ENCODE results near the gene GUCD1.
"Not testable (repeated sequence)": the region's sequence is repeated elsewhere in the genome, so short reads cannot be mapped to it uniquely, and the experiment has no call there.

The GUCD1 gene

DNA sequence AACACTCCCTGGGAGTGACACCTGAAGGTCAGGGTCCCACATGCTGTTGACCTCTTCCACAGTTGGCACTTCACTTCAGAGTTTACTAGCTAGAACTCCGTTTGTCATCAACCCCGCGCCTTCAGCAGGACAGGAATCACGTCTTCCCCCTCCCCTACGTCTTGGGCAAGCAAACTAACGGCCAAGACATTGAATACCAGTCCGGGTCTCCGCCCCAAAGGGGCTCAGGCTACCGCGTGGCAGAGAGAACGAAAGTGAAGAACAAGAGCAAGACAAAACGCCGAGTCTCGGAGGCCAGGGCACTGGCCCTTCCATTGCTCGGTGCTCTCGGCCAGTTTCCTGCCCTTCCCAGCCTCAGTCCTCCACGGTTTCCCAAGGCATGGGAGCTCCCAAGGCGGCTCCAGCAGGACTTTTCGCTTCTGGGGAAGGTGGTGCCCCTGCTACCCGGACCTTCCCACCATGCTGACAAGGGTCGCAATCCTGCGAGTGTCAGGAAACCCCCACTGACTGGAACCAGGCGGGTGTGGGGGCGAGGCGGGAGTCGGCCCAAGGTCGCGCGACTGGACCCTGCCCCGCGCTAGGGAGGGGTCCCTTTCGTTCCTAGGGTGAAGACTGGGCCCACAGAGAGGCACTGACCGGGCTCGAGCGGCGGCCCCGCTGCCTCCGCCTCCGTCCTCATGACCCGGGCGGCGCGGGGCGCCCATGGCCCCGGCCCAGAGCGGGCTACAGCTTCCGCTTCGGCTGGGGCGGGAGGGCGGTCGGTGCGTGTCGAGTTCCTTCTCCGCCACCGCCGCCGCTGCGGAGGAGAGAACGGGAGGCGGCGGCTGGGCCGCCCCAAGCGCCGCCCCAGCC is at the start of gene GUCD1:
Gene GUCD1 (minus strand): TSS at position 826 of the 852 bp plus-strand sequence. CDS start 147 bp downstream, at position 679.
- FAIRE-seq (no peak), DNase-seq (ENCODE audit: insufficient read length, low spot score) (no peak)

DNA sequence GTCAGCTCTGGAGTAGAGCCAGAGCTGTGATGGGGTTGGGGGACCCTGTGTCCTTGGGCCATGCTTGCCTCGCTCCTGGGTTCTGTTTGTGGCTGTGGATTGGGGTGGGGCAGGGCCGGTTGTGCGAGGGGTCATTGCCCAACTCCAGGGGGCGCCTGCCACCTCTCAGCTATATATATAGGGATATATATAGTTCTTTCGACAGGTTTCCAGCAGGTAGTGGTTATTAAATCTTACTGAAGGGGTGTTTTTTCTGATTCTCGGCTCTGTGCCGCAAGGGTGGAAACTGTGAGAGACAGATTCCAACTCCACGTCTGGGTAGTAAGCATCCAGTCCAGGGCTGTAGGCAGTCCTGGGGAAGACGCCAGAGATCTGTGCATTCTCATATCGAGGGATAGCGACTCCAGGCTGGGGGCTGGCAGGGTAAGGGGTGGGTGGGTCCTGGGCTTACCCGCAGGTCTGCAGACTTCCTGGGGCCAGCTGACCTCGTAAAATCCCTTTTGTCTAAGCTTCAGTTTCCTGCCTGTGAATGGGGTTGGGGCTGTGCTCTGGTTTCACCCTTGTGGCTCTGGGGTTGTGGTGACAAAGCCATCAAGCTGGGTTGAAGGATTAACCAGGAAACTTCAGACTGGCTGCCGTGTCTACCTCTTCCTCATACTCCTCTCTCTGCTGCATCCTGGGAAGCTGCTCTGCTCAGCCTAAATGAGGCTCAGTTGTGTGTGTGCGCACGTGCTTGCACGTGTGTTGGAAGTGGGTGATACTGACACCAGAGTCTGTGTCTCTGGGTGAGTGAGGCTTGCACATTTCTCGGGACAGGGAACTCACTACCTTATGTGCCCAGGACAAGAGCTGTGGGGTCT is 49.1 kb upstream of the GUCD1 start:
- not testable (repeated sequence) for DNase-seq (ENCODE audit: insufficient read length, low spot score); FAIRE-seq

DNA sequence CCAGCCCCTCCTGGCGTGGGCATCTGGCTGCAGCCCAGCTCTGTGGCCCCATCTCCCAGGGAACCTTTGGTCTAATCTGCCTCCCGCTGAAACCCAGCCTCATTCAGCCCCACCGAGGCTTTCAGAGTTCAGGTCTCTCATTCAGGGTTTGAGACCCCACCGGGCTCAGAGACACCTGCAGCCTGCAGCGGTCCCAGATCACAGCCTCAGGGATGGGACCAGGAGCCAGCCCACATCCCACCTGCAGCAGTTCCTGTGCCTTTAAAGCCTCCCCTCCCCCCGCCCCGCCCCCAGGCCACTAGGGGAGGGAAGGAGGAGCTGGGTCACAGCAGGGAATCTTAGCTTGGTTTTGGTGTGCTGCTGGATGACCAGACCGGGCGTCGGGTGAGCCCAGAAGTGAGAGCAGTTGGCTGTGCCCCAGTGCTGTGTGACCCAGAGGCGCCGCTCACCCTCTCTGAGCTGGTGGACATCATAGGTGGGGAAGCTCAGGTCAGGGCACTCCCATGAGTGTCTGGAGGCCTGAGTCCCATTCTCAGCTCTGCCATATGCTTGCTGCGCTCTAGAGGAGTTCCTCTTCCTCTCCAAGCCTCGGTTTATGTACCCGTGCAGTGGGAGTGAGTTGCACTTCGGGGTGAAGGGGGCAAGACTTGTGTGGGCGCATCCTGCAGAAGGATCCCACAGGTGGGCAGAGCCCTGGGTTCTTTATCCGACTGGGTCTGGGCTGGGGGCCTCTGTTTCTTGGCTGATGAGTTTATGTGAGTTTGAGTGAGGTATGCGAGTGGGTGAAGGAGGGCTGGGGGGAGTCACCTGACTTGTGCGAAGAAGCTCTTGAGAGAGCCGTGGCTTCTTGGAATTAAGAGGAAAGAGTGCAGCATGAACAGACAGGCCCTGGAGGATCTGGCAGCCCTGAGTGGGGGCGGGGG is 48.2 kb upstream of the GUCD1 start, which contains the start of gene GGT1:
Gene GGT1 (plus strand): TSS at position 347 of the 923 bp plus-strand sequence. CDS start 7,889 bp downstream, outside the sequence.
- FAIRE-seq; DNase-seq (ENCODE audit: insufficient read length, low spot score): not testable (repeated sequence)

DNA sequence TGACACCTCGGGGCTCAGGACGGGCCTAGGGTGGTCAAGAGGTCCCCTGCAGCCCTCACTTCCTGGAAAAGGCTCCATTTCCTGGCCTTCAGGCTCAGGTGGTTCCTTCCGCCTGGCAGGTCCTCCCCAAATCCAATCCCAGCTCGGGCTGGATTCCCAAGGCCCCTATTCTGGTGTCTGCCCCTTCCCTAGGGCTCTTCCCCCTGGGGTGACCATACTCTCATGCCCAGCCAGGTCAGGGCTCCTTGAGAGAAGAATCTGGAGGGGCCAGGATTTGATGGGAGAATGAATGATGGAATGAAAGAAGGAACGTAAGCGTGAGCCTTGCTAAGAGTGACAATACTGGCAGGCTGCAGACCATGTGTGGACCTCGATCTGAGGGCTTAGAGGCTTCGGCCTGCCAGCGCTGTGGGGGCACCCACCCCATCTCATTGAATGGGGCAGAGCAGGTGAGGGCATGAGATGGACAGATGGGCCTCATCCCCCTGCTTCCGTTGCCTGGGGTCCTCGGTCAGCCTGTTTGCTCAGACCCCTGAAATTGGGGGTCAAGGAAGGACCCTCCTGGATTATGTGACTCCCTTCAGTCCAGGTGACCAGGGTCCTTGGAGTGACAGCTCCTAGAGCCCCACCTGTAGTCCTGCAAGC is 47.3 kb upstream of the GUCD1 start:
- not testable (repeated sequence) for FAIRE-seq

DNA sequence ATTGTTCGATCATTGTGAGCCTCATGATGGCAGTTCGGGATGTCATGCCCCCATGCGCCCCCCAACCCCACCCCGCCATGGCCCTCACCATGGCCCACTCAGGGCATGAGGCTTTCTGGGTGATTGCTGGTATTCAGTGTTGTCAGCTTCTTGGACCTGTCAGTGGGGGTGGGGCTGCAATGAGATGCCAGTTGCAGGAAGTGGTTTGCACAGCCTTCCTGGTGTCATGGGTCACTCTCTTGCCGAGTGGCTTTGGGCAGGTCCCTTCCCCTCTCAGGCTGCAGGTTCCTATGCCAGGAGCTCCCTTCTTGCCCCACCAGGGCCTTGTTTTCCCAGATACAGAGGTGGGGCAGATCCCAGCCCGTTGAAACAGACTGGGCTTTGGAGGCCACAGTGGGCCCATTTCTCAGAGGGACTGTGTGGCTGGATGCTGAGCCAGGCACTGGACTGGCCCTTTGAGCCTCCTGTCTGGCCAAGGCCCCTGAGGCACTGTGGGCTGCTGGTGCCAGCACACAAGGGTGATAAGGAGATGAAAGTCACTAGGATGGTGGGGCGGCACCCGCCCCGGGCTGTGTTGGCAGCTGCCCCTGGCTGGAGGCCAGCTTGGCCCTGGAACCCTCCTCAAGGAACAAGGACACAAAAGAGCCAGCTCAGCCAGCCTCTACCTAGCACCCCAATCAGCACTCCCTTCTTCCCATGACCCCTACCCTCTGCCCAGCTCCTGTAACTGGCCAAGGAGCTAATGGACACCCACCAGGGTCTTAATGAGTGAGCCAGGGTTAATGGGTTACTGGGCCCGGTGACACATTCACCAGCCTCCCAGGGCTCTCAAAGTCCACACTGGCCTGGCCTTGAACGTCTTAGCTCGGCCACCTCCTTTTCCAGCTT is 46.5 kb upstream of the GUCD1 start:
- FAIRE-seq (no peak), DNase-seq (ENCODE audit: insufficient read length, low spot score) (no peak)

More for the DNA sequence above, 47.3 kb upstream of the GUCD1 start:
- DNase-seq (ENCODE audit: insufficient read length, low spot score) = not testable (repeated sequence)

DNA sequence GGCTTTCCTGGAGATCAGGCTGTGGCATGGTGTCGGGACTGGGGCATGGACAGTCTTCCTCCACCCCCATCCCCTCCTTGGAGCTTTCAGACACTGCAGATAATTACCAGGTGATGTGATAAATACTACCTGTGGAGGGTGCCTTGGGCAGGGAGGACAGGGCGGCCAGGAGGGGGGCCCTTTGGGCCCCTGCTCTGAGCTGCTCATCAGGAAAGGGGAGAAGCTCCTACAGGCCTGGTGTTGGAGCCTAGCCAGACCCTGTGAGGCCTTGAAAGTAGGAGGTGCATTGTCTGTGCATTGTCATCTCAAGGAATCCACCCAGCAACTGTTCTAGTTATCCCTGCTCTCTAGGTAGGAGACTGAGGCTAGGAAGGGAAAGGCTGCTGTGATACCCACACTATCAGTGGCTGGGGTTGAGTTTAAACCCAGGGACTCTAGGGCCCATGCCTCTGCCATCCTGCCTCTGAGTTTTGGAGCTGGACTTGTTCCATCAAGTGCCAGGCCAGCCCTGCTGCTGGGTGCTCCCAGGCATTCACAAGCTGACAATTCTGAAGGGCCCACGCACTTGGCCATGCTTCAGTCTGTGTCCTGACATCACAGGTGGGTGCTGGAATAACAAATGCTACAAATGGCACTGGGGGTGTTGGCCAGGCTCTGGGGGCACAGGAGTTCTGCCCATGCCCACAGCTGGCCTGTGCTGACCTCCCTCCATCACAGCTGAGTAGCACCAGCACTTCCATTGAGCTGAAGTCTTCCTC is 45.2 kb upstream of the GUCD1 start:
- DNase-seq (ENCODE audit: insufficient read length, low spot score); FAIRE-seq: not testable (repeated sequence)

DNA sequence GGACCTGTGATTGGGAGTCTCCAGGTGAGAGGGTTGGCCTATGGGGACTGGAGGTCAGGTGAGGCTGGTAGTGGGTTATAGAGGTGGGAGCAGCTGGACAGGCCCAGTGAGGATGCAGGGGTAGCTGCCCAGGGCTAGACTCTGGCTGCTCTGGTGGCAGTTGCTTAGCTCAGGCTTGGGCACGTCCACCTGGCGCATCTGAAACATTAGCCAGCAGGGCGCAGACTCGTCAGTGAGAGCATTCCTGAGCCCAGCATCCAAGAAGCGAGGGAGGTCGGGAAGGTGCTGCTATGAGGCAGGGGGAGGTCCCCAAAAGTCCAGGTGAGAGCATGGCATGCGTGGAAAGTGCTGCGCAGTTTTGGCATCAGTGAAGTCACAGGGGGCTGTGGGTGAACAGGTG is 44.6 kb upstream of the GUCD1 start:
- no peak for FAIRE-seq
- no peak for DNase-seq (ENCODE audit: insufficient read length, low spot score)

DNA sequence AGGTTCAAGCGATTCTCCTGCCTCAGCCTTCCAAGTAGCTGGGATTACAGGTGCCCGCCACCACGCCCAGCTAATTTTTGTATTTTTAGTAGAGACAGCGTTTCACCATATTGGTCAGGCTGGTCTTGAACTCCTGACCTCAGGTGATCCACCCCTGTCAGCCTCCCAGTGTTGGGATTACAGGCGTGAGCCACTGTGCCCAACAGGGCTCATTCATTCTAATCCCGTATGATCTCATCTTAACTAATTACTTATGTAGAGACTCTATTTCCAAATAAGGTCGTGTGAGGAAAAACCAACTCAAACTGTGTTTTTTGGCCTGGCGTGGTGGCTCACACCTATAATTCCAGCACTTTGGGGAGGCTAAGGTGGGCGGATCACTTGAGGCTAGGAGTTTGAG is 42.1 kb upstream of the GUCD1 start:
- FAIRE-seq; DNase-seq (ENCODE audit: insufficient read length, low spot score): not testable (repeated sequence)

DNA sequence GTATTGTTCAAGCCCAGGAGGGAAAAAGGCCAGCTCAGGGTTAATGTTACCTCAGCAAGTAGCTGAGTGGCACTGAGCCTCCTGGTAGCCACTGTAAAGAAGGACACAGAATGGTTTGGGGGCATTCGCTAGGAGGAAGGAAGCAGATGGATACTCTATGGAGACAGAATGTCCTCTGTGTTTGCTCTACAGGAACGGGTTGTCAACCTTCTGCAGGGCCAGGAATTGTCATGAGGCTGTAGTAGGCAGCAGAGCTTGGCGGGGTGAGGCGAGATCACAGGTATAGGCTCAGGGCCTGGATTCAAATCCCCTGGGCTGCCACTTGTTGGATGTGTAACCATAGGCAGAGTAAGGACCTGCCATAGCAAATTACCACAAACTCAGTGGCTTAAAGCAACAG is 40.9 kb upstream of the GUCD1 start:
- DNase-seq (ENCODE audit: insufficient read length, low spot score) = no peak
- FAIRE-seq = no peak

DNA sequence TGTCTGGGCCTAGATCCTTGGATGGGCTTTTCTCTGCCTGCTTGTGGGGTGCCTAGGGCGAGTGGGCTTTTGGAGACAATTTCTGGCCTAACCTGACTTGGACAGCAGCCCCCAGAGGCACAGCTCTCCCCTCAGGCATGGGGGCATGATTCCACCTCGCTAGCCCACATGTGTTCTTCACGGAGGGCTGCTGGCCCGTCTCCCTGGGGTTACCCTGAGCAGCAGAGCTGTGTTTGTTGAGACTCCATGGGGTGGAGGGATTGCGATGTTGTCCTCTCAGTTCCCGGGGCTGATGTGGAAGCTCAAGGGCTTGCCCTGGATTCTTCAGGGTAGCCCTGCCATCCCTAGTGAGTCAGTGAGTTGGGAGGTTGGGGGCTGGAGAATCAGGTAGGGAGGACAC is 40.3 kb upstream of the GUCD1 start:
- no peak for DNase-seq (ENCODE audit: insufficient read length, low spot score)
- no peak for FAIRE-seq

DNA sequence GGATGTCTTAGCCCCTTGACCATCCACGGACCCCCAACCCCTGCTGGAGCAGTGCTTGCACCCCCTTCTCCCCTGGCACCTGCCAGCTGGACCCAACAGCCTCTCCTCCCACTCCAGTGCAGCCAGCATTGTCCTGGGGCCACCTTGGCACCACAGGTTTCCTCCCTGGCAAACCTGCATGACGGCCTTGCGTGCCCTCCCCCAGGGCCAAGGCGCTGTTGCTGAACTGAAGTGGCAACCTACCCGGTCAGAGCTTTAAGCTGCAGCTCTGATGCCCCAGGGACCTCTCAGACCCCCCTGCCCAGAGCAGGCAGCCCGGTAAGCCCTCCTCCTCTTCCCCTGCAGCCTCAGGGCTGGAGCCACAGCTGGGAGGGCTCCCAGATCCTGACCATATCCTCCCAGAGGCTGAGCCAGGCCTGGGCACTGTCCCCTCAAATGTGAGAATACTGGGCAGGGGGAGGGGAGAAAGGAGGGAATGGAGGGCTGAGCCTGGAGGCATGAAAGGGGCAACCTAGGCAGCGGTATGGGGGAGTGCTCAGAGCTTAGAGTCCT is 39.7 kb upstream of the GUCD1 start:
- FAIRE-seq (no peak), DNase-seq (ENCODE audit: insufficient read length, low spot score) (no peak)

DNA sequence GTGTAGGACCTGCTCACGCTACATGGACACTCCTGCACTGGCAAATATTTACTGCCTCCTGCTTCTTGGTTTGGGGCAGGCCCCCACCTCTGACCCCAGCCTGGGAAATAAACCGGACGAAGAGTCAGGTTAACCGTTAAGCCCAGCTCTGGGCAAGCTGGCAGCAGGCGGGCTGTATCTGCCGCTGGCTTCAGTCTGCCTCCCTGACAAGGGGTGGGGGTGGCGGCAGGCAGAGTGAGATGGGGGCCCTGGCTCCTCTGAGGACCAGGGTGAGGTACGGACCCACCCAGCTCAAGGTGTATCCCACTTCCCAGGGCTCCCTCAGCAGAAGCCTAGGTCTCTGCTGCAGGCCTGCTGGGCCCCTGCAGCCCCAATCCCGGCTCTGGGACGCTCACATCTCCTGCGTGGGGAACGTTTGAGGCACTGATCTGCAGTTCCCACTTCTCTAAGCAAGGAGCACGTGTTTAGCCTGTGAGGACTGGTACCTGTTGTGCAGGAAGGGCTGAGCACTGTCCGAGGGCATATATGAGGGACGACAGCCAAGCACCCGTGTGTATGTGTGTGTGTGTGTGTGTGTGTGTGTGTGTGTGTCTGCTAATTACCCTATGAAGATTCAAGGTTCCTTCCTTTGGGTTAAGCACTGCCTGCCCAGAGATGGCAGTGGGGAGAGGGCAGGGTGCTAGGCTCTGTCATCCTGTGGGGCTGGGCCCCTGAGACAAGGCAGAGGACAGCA is 39.1 kb upstream of the GUCD1 start:
- no peak for FAIRE-seq
- no peak for DNase-seq (ENCODE audit: insufficient read length, low spot score)

DNA sequence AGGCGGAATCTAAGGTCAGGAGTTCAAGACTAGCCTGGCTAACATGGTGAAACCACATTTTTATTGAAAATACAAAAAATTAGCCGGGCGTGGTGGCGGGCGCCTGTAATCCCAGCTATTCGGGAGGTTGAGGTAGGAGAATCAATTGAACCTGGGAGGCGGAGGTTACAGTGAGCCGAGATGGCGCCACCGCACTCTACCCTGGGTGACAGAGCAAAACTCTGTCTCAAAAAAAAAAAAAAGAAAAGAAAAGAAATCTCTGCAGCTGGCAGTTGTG is 38.6 kb upstream of the GUCD1 start:
- FAIRE-seq; DNase-seq (ENCODE audit: insufficient read length, low spot score): not testable (repeated sequence)

DNA sequence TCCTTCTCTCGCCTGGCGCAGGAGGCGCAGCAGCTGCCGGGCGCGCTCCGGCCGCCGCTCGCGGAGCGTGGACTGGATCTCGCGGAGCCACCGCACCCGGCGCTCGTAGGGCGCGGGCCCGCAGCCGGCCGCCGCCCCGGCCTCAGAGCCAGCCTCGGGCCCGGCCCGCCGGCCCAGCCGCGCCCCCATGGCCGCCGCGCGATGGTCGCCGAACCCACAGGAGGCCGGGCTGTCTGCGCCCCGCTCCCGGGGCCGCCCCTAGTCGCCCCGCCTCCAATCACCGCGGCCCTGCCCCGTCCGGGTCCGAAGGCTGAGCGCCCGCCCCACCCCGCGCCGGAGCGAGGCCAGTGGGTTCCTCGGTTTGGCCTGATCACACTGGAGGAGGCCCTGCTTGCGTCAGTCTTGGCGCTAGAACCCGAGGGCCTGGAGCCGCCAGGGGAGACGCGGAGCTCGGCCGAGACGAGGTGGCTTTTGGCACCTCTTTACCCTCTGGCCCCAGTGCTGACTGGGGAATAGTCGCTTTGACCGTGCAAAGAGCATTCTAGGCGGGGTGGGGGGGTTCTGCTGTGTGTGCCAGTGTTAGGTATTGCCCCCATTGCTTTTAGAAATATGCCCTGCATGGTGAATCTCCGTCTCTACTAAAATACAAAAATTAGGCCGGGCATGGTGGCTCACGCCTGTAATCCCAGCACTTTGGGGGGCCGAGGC is 38.1 kb upstream of the GUCD1 start, which contains the start of gene LRRC75B:
Gene LRRC75B (minus strand): TSS at position 223 of the 708 bp plus-strand sequence. CDS start 34 bp downstream, at position 189.
- FAIRE-seq (peak; percentile 57), DNase-seq (ENCODE audit: insufficient read length, low spot score) (peak; percentile 83)

DNA sequence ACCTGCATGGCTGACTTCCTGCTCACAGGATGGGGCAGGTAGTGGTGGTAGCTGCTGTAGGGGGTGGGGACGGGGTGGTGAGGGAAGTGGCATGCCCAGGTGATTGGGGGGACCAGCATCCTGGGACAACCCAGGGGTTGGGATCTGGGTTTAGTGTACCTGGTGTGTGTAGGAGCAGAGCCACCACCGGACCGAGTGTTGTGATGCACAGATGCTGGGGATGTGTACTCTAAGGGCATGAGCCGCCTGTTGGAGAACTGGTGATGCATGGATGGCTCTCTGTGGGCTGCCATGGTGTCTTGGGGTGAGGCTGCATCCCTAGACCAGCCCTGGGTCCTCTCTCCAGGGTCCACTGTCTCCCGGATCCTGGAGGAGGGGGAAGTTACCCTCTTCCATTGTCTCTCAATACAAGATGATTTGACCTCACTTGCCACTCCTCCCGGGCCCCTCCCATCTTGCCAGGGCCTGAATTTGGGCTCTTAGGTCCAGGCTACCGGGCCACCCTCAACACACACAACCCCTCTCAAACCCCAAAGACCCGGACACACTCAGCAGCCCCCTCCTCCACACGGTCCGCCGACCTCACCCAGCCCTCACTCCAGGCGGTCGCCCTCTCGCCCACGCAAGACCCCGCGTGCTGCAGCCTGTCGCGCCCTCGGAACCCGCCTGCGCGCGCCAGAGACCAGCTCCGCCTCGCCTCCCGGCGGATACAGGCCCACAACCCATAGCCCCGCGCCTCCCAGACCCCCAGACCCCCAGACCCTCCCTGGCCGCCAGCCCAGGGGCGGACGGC is 37.3 kb upstream of the GUCD1 start:
- peak; percentile 7 for DNase-seq (ENCODE audit: insufficient read length, low spot score)
- FAIRE-seq = no peak

Data from HTR-8/SVneo (cell line).